GM19240 (cell line): Measurements from ENCODE around the gene TMCO2.
"Not testable (repeated sequence)": the region's sequence is repeated elsewhere in the genome, so short reads cannot be mapped to it uniquely, and the experiment has no call there.

Source experiments
- DNase-seq: peaks from one replicate; pipeline ENCODE4 v3.0.0; 2011; ENCODE audit warnings: low spot score; ENCODE audit not compliant: insufficient read length

The TMCO2 gene

DNA sequence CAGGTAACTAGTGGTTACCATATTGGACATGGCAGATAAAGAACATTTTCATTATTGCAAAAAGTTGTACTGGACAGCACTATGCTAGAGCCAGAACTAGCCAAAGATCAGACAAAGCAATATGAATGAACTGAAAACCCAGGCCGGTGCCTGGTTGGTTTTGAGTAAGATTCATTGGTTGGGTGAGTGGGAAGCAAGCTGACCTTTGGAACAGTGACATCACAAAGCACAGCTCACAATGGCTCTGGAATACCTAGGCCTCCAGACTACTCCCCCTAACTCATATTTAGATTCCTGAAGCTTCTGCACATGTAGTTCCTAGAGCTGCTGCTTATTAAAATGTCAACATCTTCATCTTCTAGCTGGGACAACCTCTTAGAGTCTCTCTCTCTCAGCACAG is at the start of gene TMCO2:
Gene TMCO2, plus strand, starts transcription at position 283 of the 400 bp plus-strand sequence. Its CDS starts 57 bp downstream, at position 340.
- DNase-seq: no peak

- DNase-seq: no peak
Observed at GRCh38 chr1:40199126-40199525, 48.6 kb upstream of the TMCO2 start.

DNA sequence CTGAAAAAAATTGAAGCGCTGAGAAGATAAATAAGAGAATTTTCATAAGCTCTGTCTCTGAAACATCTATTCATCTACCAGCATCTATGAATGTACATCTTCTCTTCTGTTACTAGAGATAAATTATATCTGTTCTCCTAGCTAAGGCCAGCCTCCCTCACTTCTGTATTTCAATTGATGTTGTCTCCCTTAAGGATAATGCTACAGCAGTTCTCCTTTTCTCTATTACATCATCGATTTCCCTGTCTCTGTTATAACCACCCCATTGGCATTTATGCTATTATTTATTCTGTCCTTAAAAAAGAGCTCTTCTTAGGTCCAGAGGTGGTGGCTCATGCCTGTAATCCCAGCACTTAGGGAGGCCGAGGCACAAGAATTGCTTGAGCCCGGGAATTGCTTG is 42.9 kb upstream of the TMCO2 start:
- no peak for DNase-seq

- no peak for DNase-seq
Observed at GRCh38 chr1:40210511-40211204, 37.1 kb upstream of the TMCO2 start.

DNA sequence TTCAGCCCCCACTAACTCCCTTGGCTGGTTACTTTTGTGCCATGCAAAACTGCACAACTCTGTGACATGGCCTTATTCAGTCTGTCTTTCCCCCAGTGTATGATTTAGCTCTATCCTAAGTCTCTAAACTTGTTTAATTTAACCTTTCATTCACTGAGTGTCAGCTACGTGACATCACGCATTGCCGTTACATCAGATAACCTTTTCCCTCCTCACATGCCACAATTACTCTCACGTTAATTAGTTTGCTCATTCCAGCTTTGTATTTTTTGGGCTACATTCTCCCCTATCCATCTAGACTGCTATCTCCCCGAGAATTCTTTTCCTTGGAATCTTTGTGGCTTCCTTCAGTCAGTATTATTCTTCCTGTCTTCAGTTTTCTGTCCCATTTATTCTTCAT is 29.4 kb upstream of the TMCO2 start:
- DNase-seq: no peak

DNA sequence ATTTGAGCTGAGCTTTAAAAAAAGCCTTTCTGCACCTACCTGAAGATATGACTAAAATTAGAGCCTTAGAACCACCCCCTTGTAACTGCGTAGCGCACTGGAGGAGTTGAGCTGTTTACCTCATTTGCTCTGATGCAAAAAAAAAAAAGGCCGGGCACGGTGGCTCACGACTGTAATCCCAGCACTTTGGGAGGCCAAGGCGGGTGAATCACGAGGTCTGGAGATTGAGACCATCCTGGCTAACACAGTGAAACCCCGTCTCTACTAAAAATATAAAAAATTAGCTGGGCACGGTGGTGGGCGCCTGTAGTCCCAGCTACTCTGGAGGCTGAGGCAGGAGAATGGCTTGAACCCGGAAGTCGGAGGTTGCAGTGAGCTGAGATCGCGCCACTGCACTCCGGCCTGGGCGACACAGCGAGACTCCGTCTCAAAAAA is 26.2 kb upstream of the TMCO2 start:
- not testable (repeated sequence) for DNase-seq

- no peak for DNase-seq
Observed at GRCh38 chr1:40221977-40222772, 25.6 kb upstream of the TMCO2 start.

- no peak for DNase-seq
Observed at GRCh38 chr1:40224040-40224439, 23.7 kb upstream of the TMCO2 start.

- no peak for DNase-seq
Observed at GRCh38 chr1:40226192-40226591, 21.5 kb upstream of the TMCO2 start.

- peak; percentile 11 for DNase-seq
Observed at GRCh38 chr1:40232444-40232843, 15.3 kb upstream of the TMCO2 start.

DNA sequence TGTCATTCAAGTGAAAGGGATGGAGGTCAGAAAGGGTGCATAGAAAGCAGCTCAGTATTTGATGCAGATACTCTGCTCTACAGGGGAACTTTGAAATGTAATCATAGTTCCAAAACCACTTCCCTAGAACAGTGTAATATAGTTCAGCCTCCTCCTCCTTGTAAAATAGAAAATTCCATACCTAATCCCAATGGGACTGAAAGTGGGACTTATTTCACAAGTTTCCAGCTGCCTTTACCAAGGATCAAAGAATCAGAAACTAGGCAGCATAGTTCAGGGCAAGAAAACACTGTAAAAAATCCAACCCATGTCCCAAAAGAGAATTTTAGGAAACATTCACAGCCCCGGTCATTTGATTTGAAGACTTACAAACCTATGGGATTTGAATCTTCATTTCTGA is 8.1 kb upstream of the TMCO2 start:
- no peak for DNase-seq

DNA sequence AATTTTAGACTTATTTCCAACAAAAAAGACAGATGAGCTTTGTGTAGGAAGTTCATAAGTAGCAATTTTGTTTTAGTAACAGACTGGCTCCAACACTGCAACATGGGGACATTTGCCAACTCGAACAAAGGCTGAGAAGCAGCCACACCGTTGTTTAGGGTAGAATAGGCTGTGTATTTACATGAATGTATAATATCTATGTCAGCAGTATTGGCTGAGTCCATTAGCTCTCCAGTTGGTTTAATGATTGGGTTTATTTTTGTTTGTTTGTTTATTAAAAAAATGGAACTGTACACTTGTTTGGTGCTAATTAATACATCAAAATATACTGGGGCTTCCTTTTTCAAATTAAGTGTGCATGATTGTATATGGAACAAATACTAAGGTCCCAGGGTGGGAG is 7.3 kb upstream of the TMCO2 start:
- no peak for DNase-seq

DNA sequence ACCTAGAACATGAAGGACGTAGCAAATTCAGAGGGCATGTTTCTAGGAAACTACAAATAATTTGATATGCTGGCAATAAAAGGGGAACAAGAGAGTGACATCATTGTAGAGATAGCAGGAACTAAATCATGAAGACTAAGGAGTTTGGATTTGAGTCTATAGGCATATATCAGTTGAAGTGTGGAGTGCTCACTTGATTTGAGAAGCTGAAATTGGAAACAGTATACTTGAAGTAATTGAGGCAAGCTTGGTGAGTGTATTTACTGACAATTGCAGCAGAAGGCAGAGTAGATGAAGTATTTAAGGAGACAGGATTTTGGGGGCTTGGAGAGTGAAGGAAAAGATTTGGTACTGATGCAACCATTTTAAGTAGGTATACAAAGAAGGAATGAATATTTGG is 6.4 kb upstream of the TMCO2 start:
- DNase-seq: no peak

- no peak for DNase-seq
Observed at GRCh38 chr1:40243351-40243750, 4.4 kb upstream of the TMCO2 start.

DNA sequence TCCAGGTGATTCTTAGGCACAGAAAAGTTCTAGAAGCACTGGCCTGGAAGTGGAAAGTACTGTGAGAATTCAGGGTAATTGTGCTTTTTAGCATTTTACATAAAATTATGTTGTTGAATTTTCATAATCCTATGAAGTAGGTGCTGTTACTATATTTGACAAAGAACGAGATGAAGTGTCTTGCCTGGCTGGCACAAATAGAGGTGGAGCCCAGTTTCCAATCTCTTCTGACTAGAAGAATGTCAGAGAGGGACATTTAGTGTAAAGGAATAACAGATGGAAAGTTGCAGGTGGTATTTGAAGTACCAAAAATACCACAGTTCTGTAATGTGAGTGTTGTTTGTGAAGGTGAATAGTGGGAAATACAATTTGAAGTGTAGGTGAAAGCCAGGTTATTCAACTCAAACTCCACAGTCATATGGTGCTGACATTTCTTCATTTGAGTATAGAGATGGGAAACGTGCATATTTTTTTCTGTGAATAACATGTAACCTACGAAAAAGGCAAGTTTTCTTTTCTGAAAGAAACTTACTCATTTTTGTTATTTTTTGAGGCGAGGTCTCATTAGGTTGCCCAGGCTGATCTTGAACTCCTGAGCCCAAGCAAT is 3.5 kb upstream of the TMCO2 start:
- no peak for DNase-seq

DNA sequence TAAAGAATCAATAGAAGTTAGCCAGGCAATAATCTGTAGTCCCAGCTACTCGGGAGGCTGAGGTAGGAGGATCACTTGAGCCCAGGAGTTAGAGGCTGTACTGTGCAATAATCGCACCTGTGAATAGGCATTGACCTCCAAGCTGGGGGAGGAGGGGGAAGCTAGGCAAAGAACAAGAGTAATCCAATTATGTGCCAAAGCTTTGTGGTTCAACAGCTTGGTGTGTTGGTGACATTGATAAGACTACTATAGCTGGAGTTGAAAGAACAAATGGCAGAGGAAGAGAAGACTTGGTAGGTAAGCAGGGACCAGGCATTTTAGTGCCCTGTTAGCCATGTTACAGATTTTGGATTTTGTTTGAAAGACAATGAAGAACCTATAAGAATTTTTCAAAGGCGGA is 2.1 kb upstream of the TMCO2 start:
- DNase-seq: no peak

GRCh38 chr1:40248412-40248811 is 675 bp downstream of the TMCO2 start:
- DNase-seq: no peak

GRCh38 chr1:40251456-40251855 is 3.7 kb downstream of the TMCO2 start:
- DNase-seq: no peak

- DNase-seq: no peak
Observed at GRCh38 chr1:40252601-40253000, 4.9 kb downstream of the TMCO2 start.

- DNase-seq: no peak
Observed at GRCh38 chr1:40255231-40255630, 7.5 kb downstream of the TMCO2 start.

- DNase-seq: no peak
Observed at GRCh38 chr1:40256401-40257084, 8.8 kb downstream of the TMCO2 start.

GRCh38 chr1:40257313-40257687 is 9.6 kb downstream of the TMCO2 start:
- DNase-seq: no peak
